ENCODE data around the gene PIGZ.

The PIGZ gene

DNA sequence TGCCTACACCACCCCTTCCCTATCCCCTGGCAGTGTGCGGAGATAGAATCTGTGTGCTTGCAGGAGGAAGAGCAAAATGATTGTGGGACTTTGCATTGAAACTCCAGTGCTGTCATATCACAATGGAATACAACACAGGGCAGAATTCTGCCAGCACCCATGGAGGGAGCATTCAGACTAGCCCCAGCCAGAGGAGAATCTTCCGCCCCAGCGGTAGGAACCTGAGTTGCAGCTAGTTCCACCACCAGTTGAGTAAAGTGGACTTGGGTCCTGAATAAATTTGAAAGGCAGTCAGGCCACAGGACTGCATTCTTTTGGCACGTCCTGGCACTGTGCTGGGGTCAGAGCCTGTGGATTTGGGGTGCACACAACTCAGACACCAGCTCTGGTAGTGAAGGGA lies 53.8 kb downstream of the PIGZ start:
- DNase-seq (ENCODE audit: low read depth), result no peak

DNA sequence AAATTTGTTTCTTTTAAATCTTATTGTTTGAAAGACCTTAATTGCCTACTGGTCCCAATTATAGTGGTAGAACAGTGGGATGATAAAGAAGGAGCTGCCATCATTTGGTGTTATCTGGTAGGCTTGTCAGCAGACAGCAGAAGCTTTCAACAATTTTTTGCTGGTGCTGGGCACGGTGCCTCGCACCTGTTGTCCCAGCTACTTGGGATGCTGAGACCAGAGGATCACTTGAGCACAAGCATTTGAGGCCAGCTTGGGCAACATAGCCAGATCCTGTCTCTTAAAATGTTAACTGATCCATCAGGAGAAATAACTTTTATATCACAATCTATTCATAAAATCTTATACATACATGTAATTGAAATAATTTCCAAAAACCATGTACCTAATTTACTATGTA lies 64.9 kb downstream of the PIGZ start:
- DNase-seq (ENCODE audit: low read depth), result no peak

DNA sequence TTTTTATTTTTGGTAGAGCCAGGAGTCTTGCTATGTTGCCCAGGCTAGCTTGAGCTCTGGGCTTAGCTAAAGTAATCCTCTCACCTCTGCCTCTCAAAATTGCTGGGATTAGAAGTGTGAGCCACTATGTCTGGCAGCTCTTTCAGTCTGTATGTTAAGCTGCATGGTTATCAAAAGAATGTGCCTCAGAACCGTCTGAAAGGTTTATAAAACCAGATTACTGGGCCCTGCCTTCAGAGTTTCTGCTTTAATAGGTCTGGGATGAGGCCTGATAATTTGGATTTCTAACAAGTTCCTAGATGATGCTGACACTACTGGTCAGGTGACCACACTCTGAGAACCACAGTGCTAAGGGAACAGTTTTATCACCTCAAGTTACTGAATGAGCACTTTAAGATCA lies 66.3 kb downstream of the PIGZ start:
- DNase-seq (ENCODE audit: low read depth), result no peak

DNA sequence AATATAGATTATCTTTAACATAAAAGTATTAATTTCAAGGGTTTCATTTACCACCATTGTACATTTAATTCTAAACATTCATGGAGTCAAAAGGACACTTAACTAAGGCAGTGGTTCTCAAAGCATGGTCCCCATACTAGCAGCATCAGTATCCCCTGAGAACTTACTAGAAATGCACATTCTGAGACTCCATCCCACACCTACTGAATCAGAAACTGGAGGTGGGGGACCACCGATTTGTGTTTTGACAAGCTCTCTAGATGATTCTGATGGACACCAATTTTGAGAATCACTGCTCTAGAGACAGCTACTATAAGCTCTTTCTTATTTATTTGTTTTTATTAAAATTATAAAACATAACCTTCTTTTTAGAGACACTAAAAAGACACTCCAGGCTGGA lies 66.9 kb downstream of the PIGZ start:
- no peak for DNase-seq (ENCODE audit: low read depth)

All from fibroblast of the conjunctiva (primary cell).